ENCODE results near the gene CA5B.

DNA sequence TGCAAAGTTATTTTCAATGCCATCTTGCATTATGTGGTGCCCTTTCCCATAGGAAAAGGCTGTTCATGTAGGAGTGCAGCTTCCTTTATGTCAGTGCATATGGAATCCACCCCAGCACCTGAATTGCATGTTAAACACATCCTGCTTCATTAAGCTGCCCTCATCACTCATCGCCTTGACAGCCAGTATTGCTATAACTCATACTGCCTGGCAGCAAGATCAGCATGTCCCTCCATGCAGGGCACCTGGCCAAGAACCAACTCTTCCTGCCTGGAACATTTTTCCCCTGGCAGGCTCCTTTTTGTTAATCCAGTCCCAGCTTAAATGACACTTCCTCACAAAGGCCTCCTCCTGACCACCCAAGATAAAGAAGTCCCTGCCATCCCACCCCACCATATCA lies 23.5 kb upstream of the CA5B start:
- TF ChIP-seq, protein P1, sequence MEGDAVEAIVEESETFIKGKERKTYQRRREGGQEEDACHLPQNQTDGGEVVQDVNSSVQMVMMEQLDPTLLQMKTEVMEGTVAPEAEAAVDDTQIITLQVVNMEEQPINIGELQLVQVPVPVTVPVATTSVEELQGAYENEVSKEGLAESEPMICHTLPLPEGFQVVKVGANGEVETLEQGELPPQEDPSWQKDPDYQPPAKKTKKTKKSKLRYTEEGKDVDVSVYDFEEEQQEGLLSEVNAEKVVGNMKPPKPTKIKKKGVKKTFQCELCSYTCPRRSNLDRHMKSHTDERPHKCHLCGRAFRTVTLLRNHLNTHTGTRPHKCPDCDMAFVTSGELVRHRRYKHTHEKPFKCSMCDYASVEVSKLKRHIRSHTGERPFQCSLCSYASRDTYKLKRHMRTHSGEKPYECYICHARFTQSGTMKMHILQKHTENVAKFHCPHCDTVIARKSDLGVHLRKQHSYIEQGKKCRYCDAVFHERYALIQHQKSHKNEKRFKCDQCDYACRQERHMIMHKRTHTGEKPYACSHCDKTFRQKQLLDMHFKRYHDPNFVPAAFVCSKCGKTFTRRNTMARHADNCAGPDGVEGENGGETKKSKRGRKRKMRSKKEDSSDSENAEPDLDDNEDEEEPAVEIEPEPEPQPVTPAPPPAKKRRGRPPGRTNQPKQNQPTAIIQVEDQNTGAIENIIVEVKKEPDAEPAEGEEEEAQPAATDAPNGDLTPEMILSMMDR (IDR thresholded peaks at IDR 0.05): no peak
- no peak for TF ChIP-seq POLR2A (IDR thresholded peaks at IDR 0.05)
